Type B pancreatic cell (in vitro differentiated cells): Measurements from ENCODE around the gene ZMIZ1. TPM values are rescaled to one million over a fixed set of nuclear protein-coding genes. Genes with fewer than 3 reads are reported as not detected.

Source experiments
- DNase-seq: peaks from one replicate; pipeline ENCODE4 v3.0.0; 2021; ENCODE audit warnings: mixed read lengths; ENCODE audit not compliant: unreplicated experiment; ENCODE audit errors: extremely low spot score
- H3K27ac Mint-ChIP-seq: 2 replicates; pipeline ENCODE4 v1.8.0; 2021; ENCODE audit warnings: mild to moderate bottlenecking, mixed read lengths
- H3K27me3 Mint-ChIP-seq: 2 replicates; pipeline ENCODE4 v1.8.0; 2021; ENCODE audit warnings: mixed read lengths
- H3K36me3 Mint-ChIP-seq: 2 replicates; pipeline ENCODE4 v1.8.0; 2021; ENCODE audit warnings: mixed read lengths
- H3K4me1 Mint-ChIP-seq: one replicate; pipeline ENCODE4 v1.8.0; 2021; ENCODE audit warnings: mixed read lengths; ENCODE audit not compliant: unreplicated experiment
- H3K4me3 Mint-ChIP-seq: 2 replicates; pipeline ENCODE4 v1.8.0; 2021; ENCODE audit warnings: mild to moderate bottlenecking, mixed read lengths
- H3K9me3 Mint-ChIP-seq: 2 replicates; pipeline ENCODE4 v1.8.0; 2021; ENCODE audit warnings: mixed read lengths
- total RNA-seq: library from RNA; stranded (reverse); gene quantifications from 2 replicates; pipeline ENCODE4 v1.2.1, GENCODE V29; 2021; ENCODE audit warnings: low replicate concordance
- TF ChIP-seq, protein P1 (sequence below): fragments of 200-600 bp; sonication (generic); conservative IDR thresholded peaks from 2 replicates; pipeline ENCODE4 v1.5.0; 2021; ENCODE audit warnings: antibody characterized with exemption, mild to moderate bottlenecking

ZMIZ1 gene
- total RNA-seq, 1 donor from 2014 or later, result 102 TPM

DNA sequence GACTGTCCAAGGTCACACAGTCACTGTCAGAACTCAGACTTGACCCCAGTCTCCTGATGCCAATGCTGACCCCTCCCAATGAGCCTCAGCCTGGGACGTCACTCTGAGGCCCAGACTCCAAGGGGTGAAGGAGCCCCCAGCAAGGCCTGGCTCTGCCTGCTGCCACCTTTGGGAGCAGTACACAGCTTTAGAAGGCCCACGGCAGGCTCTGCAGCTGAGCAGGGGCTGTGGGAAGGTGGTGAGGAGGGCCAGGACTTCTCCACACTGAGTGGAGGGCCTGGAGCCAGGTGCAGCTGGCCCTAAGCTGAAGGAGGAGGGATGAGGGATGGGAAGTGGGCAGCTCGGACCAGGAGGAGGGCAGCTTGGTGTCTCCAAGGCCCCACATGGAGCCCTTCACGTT is 23.9 kb upstream of the ZMIZ1 start:
- DNase-seq, result no peak
- Mint-ChIP-seq H3K27ac (no peak overlapping the region), H3K27me3 (no peaks in the 10 kb centered on the region), H3K36me3 (no peaks in the 10 kb centered on the region), H3K4me3 (no peak overlapping the region), H3K4me1 (peaks cover 13% of the 10 kb centered on the region), H3K9me3 (no peaks in the 10 kb centered on the region)
- TF ChIP-seq, protein P1, sequence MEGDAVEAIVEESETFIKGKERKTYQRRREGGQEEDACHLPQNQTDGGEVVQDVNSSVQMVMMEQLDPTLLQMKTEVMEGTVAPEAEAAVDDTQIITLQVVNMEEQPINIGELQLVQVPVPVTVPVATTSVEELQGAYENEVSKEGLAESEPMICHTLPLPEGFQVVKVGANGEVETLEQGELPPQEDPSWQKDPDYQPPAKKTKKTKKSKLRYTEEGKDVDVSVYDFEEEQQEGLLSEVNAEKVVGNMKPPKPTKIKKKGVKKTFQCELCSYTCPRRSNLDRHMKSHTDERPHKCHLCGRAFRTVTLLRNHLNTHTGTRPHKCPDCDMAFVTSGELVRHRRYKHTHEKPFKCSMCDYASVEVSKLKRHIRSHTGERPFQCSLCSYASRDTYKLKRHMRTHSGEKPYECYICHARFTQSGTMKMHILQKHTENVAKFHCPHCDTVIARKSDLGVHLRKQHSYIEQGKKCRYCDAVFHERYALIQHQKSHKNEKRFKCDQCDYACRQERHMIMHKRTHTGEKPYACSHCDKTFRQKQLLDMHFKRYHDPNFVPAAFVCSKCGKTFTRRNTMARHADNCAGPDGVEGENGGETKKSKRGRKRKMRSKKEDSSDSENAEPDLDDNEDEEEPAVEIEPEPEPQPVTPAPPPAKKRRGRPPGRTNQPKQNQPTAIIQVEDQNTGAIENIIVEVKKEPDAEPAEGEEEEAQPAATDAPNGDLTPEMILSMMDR, result no peak

DNA sequence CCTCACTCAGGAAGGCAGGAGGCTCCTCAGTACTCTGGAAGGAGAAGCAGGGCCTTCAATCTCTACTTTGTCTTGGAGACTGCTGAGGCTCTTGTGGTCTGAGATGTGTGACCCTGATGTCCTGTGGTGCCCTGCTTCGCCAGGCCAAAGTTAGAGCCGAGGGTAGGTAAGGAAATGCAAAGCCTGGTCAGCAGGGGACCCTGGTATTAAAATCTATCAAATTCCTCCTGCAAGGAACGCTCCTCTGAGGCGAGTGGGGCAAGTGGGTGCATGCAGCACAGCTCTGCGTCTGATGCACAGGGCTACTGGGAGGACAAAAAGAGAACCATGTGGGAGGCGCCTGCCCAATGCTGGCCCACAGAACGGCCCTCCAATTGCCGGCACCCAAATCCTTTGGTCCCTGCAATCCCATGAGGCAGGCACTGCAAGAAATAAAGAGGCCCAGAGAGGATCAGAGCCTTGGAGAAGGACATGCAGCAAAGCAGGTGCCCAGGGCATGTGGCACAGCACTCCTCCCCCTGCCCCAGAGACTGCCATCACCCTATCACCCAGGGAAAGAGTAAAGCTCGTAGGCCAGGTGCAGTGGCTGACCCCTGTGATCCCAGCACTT is 23.1 kb upstream of the ZMIZ1 start:
- H3K36me3 Mint-ChIP-seq, result no peaks in the 10 kb centered on the region
- H3K27ac Mint-ChIP-seq, result no peak overlapping the region
- DNase-seq, result no peak
- TF ChIP-seq, protein P1, result no peak
- no peak overlapping the region for H3K4me3 Mint-ChIP-seq
- H3K4me1 Mint-ChIP-seq, result peaks cover 20% of the 10 kb centered on the region
- H3K9me3 Mint-ChIP-seq, result no peaks in the 10 kb centered on the region
- no peaks in the 10 kb centered on the region for H3K27me3 Mint-ChIP-seq

- H3K27ac Mint-ChIP-seq, result no peak overlapping the region
- TF ChIP-seq, protein P1, result no peak
- no peak overlapping the region for H3K4me3 Mint-ChIP-seq
- no peaks in the 10 kb centered on the region for H3K9me3 Mint-ChIP-seq
- H3K36me3 Mint-ChIP-seq, result no peaks in the 10 kb centered on the region
- peaks cover 25% of the 10 kb centered on the region for H3K4me1 Mint-ChIP-seq
- H3K27me3 Mint-ChIP-seq, result no peaks in the 10 kb centered on the region
- DNase-seq, result no peak
Observed at GRCh38 chr10:79046326-79046725, 22.4 kb upstream of the ZMIZ1 start.

GRCh38 chr10:79046741-79047583 is 21.8 kb upstream of the ZMIZ1 start:
- H3K4me1 Mint-ChIP-seq, result peaks cover 31% of the 10 kb centered on the region
- H3K4me3 Mint-ChIP-seq, result no peak overlapping the region
- H3K27ac Mint-ChIP-seq, result no peak overlapping the region
- TF ChIP-seq, protein P1, result no peak
- no peak for DNase-seq
- no peaks in the 10 kb centered on the region for H3K9me3 Mint-ChIP-seq
- no peaks in the 10 kb centered on the region for H3K27me3 Mint-ChIP-seq
- H3K36me3 Mint-ChIP-seq, result no peaks in the 10 kb centered on the region

- TF ChIP-seq, protein P1, result no peak
- no peak for DNase-seq
- Mint-ChIP-seq H3K36me3 (no peaks in the 10 kb centered on the region), H3K4me1 (peaks cover 37% of the 10 kb centered on the region), H3K27ac (no peak overlapping the region), H3K4me3 (no peak overlapping the region), H3K9me3 (no peaks in the 10 kb centered on the region), H3K27me3 (no peaks in the 10 kb centered on the region)
Observed at GRCh38 chr10:79047584-79047874, 21.2 kb upstream of the ZMIZ1 start.
